ENCODE data around the gene SERP1. TPM values are rescaled to one million over a fixed set of nuclear protein-coding genes. Genes with fewer than 3 reads are reported as not detected.

The SERP1 gene
- 100 to 1,000 TPM; 102 to 136 (median 119) TPM for total RNA-seq

DNA sequence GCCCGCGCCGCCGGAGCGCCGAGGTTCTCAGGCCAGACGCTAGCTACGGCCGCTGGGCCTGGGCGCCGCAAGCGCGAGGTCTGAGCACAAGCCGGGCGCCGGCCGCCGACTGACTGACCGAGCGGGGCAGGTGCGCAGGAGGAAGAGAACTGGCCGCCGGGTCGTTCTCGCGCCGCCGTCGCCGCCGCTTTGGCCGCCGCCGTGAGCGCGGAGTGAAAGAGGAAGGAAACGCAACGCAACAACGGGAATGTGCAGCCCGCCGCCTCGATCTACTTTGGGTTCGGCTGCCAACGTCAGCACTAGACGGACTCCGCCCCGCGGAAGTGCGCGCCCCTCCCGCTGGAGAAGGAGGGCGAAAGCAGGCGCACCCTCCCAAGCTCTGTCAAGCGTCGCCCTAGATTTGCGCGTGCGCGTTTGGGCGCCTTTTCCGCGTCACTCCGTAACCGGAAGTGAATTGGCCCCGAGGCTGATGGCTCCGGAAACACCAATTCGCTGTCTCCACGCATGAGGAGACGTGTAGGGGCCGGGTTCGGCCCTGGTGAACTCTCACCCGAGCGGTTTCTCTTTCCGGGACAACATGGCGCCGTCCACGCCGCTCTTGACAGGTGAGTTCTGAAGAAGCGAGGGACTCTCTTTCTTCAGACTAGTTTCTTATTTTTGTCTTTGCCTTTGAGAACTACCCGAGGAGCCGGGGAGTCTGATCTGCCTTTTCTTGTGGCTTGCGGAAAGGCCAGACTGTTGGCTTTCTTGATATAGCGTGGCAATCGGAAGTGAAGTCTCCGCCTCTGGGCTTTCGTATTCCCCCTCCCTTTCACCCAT is at the start of gene SERP1, which contains the start of gene EIF2A:
TSS of gene SERP1 (minus strand) at position 271 of the 819 bp plus-strand sequence. CDS start 361 bp downstream, outside the sequence.
TSS of gene EIF2A (plus strand) at position 562 of the 819 bp plus-strand sequence. CDS start at position 578, 16 bp downstream.
- H3K4me3 ChIP-seq = peak within 1 kb of the TSS; percentile 81 to 98 (median 88)
- TF ChIP-seq, protein P1, sequence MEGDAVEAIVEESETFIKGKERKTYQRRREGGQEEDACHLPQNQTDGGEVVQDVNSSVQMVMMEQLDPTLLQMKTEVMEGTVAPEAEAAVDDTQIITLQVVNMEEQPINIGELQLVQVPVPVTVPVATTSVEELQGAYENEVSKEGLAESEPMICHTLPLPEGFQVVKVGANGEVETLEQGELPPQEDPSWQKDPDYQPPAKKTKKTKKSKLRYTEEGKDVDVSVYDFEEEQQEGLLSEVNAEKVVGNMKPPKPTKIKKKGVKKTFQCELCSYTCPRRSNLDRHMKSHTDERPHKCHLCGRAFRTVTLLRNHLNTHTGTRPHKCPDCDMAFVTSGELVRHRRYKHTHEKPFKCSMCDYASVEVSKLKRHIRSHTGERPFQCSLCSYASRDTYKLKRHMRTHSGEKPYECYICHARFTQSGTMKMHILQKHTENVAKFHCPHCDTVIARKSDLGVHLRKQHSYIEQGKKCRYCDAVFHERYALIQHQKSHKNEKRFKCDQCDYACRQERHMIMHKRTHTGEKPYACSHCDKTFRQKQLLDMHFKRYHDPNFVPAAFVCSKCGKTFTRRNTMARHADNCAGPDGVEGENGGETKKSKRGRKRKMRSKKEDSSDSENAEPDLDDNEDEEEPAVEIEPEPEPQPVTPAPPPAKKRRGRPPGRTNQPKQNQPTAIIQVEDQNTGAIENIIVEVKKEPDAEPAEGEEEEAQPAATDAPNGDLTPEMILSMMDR (IDR thresholded peaks at IDR 0.05) = peak in 1 of 6 experiments; percentile 7
- peak; percentile 98 to 99 for TF ChIP-seq POLR2A (IDR thresholded peaks at IDR 0.05)
- H3K36me3 ChIP-seq = peaks cover 0 to 14% (median 0%) of the 10 kb centered on the region in 3 donors
- no peaks in the 10 kb centered on the region for H3K27me3 ChIP-seq
- no peaks in the 10 kb centered on the region for H3K9me3 ChIP-seq
- peaks cover 0 to 24% (median 6%) of the 10 kb centered on the region in 4 donors for H3K4me1 ChIP-seq
- H3K27ac ChIP-seq = peak within 1 kb of the TSS; percentile 99 to 100 (median 100)
- DNase-seq = peak; percentile 97 to 99 (median 99)

GRCh38 chr3:150594150-150594549 is 47.9 kb upstream of the SERP1 start:
- Histone ChIP-seq H3K27ac (no peak overlapping the region), H3K36me3 (no peaks in the 10 kb centered on the region), H3K4me3 (no peak overlapping the region), H3K9me3 (no peaks in the 10 kb centered on the region), H3K27me3 (no peaks in the 10 kb centered on the region), H3K4me1 (no peaks in the 10 kb centered on the region)
- DNase-seq = no peak
- TF ChIP-seq, protein P1 (IDR thresholded peaks at IDR 0.05) = no peak
- no peak for TF ChIP-seq POLR2A (IDR thresholded peaks at IDR 0.05)

DNA sequence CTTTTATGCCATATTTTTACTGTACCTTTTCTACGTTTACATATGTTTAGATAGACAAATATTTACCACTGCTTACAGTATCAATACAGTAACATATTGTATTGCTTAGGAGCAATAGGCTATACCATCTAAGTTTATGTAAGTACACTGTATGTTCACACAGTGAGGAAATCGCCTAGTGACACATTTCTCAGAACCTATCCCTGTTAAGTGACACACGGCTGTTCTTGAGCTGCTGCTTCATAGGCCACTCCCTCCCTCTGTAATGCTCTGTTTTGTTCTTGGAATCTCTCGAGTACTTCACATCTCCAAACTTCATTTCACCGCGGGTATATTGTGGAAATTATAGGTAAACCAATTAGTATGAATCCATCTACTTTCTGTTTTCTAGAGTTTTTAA is 43.5 kb upstream of the SERP1 start:
- TF ChIP-seq, protein P1 (IDR thresholded peaks at IDR 0.05) = no peak
- no peak for TF ChIP-seq POLR2A (IDR thresholded peaks at IDR 0.05)
- Histone ChIP-seq H3K36me3 (peaks cover 0 to 12% (median 0%) of the 10 kb centered on the region in 3 donors), H3K27me3 (no peaks in the 10 kb centered on the region), H3K9me3 (no peaks in the 10 kb centered on the region), H3K4me1 (no peaks in the 10 kb centered on the region), H3K4me3 (no peak overlapping the region), H3K27ac (no peak overlapping the region)
- DNase-seq = no peak

DNA sequence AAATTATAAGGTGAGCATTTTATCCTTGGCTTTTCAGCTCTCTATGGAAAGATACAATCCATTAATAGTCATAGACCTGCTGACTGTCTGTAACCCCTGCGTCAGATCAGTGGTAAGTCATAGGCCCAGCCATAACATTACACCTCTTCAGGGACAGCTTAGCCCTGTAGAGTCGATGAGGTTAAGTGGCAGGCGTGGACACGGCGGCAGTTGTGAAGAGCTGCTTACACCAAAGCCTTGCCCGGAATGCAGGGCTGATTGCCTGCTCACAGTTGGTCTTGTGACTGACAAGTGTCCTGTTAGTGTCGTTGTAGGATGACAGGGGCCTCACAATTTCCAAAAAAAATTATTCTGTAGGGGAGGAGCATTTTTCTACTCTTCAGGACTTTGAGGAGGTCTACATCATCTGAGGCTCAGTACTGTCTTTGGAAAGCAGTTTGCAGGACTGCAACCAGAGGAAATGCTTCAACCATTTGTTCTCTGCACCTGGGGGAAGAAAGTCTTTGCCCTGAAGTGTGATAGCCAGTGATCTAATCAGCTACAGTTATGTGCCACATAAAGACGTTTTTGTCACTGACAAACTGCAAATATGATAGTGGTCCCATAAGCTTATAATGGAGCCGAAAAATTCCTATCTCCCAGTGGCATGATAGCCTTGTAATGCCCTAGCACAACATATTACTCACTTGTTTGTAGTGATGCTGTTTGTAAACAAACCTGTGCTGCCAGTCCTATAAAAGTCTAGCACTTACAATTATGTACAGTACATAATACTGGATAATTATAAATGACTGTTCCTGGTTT is 41.9 kb upstream of the SERP1 start:
- H3K27ac ChIP-seq = no peak overlapping the region
- H3K27me3 ChIP-seq = no peaks in the 10 kb centered on the region
- TF ChIP-seq, protein P1 (IDR thresholded peaks at IDR 0.05) = no peak
- TF ChIP-seq POLR2A (IDR thresholded peaks at IDR 0.05) = no peak
- no peak for DNase-seq
- H3K36me3 ChIP-seq = peaks cover 0 to 27% (median 0%) of the 10 kb centered on the region in 3 donors
- no peaks in the 10 kb centered on the region for H3K9me3 ChIP-seq
- no peaks in the 10 kb centered on the region for H3K4me1 ChIP-seq
- no peak overlapping the region for H3K4me3 ChIP-seq

DNA sequence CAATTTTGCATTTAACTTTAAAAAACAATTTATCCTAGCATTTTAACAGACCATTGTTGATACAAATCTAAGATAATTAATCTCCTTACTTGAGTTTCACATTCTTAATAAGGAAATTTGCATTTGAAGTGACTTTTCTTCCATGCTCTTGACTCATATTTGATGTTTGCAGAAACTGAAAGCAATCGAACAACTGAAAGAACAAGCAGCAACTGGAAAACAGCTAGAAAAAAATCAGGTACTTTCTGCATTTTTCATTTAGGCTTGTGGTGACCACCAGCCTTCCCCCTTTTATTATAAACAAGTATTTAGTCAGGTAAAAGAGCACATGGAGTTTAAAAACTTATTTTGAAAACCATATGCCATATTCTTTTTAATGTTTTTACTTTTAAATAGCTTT is 36.7 kb upstream of the SERP1 start:
- Histone ChIP-seq H3K36me3 (peaks cover 0 to 62% (median 0%) of the 10 kb centered on the region in 3 donors), H3K27ac (no peak overlapping the region), H3K4me1 (no peaks in the 10 kb centered on the region), H3K4me3 (no peak overlapping the region), H3K27me3 (no peaks in the 10 kb centered on the region), H3K9me3 (no peaks in the 10 kb centered on the region)
- DNase-seq = no peak
- no peak for TF ChIP-seq POLR2A (IDR thresholded peaks at IDR 0.05)
- TF ChIP-seq, protein P1 (IDR thresholded peaks at IDR 0.05) = no peak
